GM12865 (cell line): ENCODE data around the gene SH2B3.
"Not testable (repeated sequence)": the region's sequence is repeated elsewhere in the genome, so short reads cannot be mapped to it uniquely, and the experiment has no call there.

ENCODE experiments used
- DNase-seq: peaks from one replicate; pipeline ENCODE4 v3.0.0; 2010; ENCODE audit warnings: low read depth
- H3K4me3 ChIP-seq: 2 replicates; pipeline ENCODE4 v1.5.1; 2011; ENCODE audit warnings: mild to moderate bottlenecking, low read depth, low read length, control low read depth
- CTCF ChIP-seq: IDR thresholded peaks from 2 replicates; pipeline ENCODE4 v1.5.1; 2011; ENCODE audit warnings: low read length, control low read depth, low read depth, inconsistent platforms; ENCODE audit not compliant: insufficient read depth; ENCODE audit errors: missing control alignments

The SH2B3 gene

GRCh38 chr12:111469401-111469800, 63.7 kb downstream of the SH2B3 start:
- no peak overlapping the region for H3K4me3 ChIP-seq
- TF ChIP-seq CTCF: no peak
- DNase-seq: no peak

- no peak overlapping the region for H3K4me3 ChIP-seq
- no peak for DNase-seq
- TF ChIP-seq CTCF: no peak
Measured at GRCh38 chr12:111471236-111471635, 65.5 kb downstream of the SH2B3 start.

- H3K4me3 ChIP-seq: no peak overlapping the region
- peak; percentile 8 for DNase-seq
- peak; percentile 11 for TF ChIP-seq CTCF
Measured at GRCh38 chr12:111482462-111482861, 76.7 kb downstream of the SH2B3 start.

- DNase-seq: no peak
- no peak overlapping the region for H3K4me3 ChIP-seq
- no peak for TF ChIP-seq CTCF
Measured at GRCh38 chr12:111488271-111488670, 82.5 kb downstream of the SH2B3 start.

- no peak for DNase-seq
- no peak overlapping the region for H3K4me3 ChIP-seq
- no peak for TF ChIP-seq CTCF
Measured at GRCh38 chr12:111488798-111489197, 83.1 kb downstream of the SH2B3 start.

GRCh38 chr12:111492979-111493378, 87.3 kb downstream of the SH2B3 start:
- DNase-seq, H3K4me3 ChIP-seq: not testable (repeated sequence)

GRCh38 chr12:111494676-111495075, 89.0 kb downstream of the SH2B3 start:
- DNase-seq: no peak
- no peak for TF ChIP-seq CTCF
- no peak overlapping the region for H3K4me3 ChIP-seq
